GM12872 (cell line): ENCODE results near the gene NDUFS6.

Source experiments
- TF ChIP-seq, protein P1 (sequence below): IDR thresholded peaks from 3 replicates; pipeline ENCODE4 v1.5.1; 2011; ENCODE audit warnings: low read depth, mild to moderate bottlenecking, low read length, moderate library complexity; ENCODE audit not compliant: insufficient read depth

NDUFS6 gene

DNA sequence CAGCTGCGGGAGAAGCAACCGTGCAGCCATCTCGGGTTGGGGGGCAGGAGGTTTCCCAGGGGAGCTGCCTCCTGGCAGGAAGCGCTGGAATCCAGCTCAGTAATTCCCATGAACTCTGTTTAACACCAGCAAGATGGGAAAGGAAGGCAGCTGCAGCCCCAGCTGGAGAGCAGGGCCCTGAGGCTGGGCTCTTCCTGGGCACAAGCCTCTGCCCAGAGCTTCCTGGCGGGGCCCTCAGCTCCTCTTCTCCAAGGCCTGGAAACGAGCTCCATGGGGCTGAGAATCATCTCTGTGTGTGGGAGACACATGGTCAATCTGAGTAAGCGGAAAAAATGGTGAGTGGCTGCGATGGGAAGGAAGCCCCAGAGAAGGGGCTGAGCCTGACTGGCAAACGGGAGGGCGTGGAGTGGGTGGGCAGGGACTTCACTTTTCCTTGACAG is 7.9 kb upstream of the NDUFS6 start:
- TF ChIP-seq, protein P1, sequence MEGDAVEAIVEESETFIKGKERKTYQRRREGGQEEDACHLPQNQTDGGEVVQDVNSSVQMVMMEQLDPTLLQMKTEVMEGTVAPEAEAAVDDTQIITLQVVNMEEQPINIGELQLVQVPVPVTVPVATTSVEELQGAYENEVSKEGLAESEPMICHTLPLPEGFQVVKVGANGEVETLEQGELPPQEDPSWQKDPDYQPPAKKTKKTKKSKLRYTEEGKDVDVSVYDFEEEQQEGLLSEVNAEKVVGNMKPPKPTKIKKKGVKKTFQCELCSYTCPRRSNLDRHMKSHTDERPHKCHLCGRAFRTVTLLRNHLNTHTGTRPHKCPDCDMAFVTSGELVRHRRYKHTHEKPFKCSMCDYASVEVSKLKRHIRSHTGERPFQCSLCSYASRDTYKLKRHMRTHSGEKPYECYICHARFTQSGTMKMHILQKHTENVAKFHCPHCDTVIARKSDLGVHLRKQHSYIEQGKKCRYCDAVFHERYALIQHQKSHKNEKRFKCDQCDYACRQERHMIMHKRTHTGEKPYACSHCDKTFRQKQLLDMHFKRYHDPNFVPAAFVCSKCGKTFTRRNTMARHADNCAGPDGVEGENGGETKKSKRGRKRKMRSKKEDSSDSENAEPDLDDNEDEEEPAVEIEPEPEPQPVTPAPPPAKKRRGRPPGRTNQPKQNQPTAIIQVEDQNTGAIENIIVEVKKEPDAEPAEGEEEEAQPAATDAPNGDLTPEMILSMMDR = no peak

DNA sequence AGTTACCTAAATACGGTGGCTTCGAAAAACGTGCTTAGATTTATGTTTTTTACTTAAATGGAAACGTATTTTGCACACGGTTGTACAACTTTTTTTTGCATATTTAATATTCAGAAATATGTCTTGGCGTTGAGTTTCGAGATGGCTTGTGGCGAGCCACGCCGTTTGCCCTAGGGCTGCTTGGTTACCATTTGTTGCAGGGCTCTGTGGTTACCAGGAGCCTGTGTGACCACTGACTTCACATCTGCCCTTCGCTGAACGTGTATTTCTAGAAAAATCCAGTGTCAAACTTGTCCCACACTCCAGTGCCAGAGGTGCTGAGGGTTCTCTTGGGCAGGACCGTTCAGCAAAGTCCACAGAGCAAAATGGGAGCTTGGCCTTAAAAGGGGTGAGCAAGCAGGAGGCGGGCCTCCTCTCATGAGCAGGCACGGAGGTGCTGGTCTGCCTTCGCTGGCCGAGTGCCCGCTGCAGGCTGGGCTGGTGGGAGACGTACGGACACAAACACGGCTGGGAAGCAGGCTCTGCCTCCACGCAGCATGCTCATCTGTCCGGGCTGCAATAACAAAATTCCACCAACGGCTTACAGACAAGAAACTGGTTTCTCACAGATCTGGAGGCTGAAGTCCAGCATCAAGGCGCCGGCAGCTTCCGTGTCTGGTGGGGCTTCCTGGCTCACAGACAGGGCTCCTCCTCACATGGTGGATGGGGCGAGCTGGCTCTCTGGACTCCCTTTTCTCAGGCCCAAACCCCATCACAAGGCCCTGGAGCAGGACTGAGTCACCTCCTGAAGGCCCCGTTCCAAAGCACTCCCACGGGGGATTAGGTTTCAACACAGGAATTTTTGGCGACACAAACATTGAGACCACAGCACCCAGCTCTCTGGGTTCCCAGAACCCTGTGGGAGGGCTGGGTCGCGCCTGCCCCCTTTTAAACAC is 7.0 kb upstream of the NDUFS6 start:
- TF ChIP-seq, protein P1 = no peak

DNA sequence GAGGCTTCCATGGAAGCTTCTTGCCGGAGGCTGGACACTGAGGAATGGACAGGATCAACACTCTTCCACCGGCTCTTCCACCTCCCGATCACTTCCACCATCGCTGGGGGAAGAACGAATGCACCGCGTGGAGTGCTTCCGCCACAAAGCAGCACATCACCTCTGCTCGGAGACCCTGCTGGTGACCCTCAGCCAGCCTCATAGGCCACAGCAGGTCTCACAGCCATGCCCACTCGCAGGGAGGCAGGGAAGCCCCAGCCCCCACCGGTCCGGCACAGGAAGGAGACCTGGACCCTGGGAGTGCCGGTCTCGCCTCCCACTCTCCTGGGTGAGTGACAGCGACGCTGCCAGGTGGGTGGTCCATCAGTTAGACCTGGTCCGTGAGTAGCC is 6.3 kb upstream of the NDUFS6 start:
- TF ChIP-seq, protein P1 = no peak

DNA sequence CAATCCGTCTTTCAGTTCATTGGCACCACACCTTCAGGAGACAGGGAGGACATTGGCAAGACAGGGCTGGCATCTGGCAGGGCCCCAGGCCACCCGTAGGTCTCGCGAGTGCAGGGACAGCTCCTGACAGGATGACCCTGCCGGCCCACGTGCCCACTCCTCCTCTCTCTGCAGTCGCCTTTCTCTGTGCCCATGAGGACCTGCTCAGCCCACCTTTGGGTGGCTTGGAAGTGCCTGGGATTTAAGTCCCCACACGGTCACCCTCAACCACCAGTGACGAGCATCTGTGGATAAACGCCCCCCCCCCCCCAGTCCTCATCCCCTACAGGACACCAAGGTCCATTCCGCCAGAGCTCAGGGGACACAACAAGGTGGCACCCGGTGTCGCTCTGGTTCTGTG is 5.7 kb upstream of the NDUFS6 start:
- TF ChIP-seq, protein P1 = no peak

DNA sequence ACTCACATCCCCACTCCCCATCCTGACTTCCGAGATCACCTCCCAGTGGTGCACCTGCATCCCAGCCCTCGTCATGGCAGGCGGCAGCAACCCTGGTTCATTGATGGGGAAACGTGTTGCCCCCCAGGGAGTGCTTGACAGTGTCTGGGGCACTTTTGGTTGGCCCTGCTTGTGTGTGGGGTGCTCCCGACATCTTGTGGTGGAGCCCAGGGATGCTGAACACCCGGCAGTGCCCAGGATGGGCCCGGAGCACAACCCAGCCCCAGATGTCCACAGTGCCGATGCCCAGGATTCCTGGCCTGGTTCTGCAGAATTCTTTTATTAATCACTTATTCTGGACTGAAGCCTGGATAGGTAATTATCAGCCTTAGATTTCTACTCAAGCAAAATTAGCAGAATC is 5.3 kb upstream of the NDUFS6 start:
- TF ChIP-seq, protein P1 = no peak

DNA sequence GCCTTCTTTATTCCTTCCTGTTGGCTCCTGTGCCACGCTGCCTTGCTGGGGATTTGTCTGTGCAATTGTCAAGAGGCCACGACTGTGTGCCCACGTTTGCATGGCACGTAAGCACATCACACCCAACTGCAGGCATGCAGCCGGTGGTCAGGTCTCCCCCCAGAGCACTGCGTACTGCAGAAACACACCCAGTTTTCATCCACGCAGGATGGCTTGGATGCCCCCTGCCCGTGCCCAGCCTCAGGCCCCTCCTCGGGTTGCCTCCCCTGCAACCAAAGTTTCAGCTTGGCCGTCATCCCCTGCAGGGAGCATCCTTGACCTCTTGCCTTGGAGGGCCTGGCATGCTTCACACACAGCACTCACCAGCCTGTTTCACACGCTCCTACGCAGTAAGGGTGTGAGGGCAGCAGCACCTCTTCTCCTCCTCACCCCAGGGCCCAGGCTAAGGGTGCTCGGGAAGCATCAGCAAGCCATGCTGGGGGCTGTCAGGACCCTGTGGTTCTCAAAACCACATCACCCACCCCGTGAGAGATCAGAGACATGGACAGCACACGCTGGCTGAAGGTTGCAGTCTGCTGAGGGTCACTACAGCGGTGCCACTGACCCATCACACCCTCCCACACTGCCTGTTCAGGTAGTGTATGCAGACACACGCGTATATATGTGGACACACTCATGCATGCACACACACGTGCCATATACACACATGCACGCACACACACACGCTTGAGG is 4.7 kb upstream of the NDUFS6 start:
- TF ChIP-seq, protein P1 = no peak

DNA sequence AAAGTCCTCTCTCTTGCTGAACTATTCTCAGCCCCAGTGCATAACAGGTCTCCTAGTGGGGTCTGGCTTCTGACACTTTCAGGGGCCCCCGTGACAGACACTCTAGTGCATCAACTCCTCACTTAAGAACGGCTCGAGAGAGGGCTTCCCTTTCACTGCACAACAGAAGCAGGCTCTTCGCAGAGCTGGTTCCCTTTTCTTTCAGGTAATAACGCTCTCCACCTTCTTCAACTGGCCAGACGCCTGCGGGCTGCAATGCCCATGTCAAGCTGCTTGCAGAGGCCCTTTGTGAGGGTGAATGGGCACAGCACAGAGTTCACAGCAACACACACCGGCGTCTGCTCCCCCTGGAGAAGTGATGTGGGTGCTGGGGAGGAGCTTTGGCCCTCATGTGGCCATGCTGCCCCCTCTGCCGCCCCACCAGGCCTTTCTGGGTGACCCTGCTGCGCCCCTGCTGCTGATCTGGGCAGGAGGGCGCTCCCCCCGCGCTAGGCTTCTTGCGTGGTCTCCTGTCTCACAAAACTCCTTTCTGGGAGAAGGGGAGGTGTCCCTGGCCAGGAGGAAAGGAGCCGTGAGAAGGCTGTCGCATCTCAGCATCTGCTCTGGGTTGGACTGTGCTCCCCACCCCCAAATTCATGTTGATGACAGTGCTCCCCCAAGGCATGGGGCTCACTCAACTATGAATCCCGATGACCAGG is 4.0 kb upstream of the NDUFS6 start:
- TF ChIP-seq, protein P1 = no peak
